Activated CD8-positive, alpha-beta memory T cell treated with anti-CD3 and anti-CD28 coated beads for 48 hours (primary cell): ENCODE results near the gene DOCK2.
"Not testable (repeated sequence)": the region's sequence is repeated elsewhere in the genome, so short reads cannot be mapped to it uniquely, and the experiment has no call there.

ENCODE experiments used
- DNase-seq, 3 experiments: peaks; one replicate each; pipeline ENCODE4 v3.0.0-alpha.2; 2020; ENCODE audit warnings: low read depth in 2 of 3, low spot score in 2 of 3

Gene DOCK2

GRCh38 chr5:169811680-169812079, 174.6 kb downstream of the DOCK2 start:
- DNase-seq: no peak

- no peak for DNase-seq
These were observed 175.7 kb downstream of the DOCK2 start for GRCh38 chr5:169812786-169813185.

GRCh38 chr5:169814045-169814444, 177.0 kb downstream of the DOCK2 start:
- DNase-seq: no peak

- DNase-seq: no peak
These were observed 177.4 kb downstream of the DOCK2 start for GRCh38 chr5:169814522-169814921.

GRCh38 chr5:169817031-169817430, 180.0 kb downstream of the DOCK2 start:
- DNase-seq: no peak

- DNase-seq: no peak
These were observed 189.5 kb downstream of the DOCK2 start for GRCh38 chr5:169826618-169827017.

GRCh38 chr5:169827769-169828168, 190.7 kb downstream of the DOCK2 start:
- DNase-seq: no peak

GRCh38 chr5:169828385-169828784, 191.3 kb downstream of the DOCK2 start:
- DNase-seq: no peak

GRCh38 chr5:169831331-169831730, 194.3 kb downstream of the DOCK2 start:
- DNase-seq: no peak

GRCh38 chr5:169832304-169832703, 195.2 kb downstream of the DOCK2 start:
- no peak for DNase-seq

GRCh38 chr5:169832845-169833244, 195.8 kb downstream of the DOCK2 start:
- no peak for DNase-seq

- DNase-seq: not testable (repeated sequence)
These were observed 196.7 kb downstream of the DOCK2 start for GRCh38 chr5:169833681-169834292.

GRCh38 chr5:169834540-169834939, 197.5 kb downstream of the DOCK2 start:
- DNase-seq: not testable (repeated sequence)

GRCh38 chr5:169836835-169837536, 199.9 kb downstream of the DOCK2 start:
- no peak for DNase-seq

- no peak for DNase-seq
These were observed 200.6 kb downstream of the DOCK2 start for GRCh38 chr5:169837686-169838085.

GRCh38 chr5:169838688-169839087, 201.6 kb downstream of the DOCK2 start:
- no peak for DNase-seq

- no peak for DNase-seq
These were observed 203.3 kb downstream of the DOCK2 start for GRCh38 chr5:169840405-169840804.

- no peak for DNase-seq
These were observed 205.6 kb downstream of the DOCK2 start for GRCh38 chr5:169842699-169843098.

GRCh38 chr5:169847519-169847918, 210.4 kb downstream of the DOCK2 start:
- no peak for DNase-seq

- no peak for DNase-seq
These were observed 211.2 kb downstream of the DOCK2 start for GRCh38 chr5:169848271-169848670.

GRCh38 chr5:169848792-169849191, 211.7 kb downstream of the DOCK2 start:
- DNase-seq: no peak

GRCh38 chr5:169850409-169850808, 213.3 kb downstream of the DOCK2 start:
- DNase-seq: no peak

GRCh38 chr5:169851321-169851850, 214.3 kb downstream of the DOCK2 start:
- DNase-seq: no peak
